Camera-type eye (tissue), 1 donor: ENCODE measurements around the gene NEK7. TPM values are rescaled to one million over a fixed set of nuclear protein-coding genes. Genes with fewer than 3 reads are reported as not detected.

ENCODE experiments used
- total RNA-seq: library from RNA; depleted of rRNA; stranded (reverse); fragments of >200 nt; gene quantifications from one replicate; pipeline ENCODE4 v1.2.3, GENCODE V29; 2014

NEK7 gene
- total RNA-seq = 81.4 TPM

GRCh38 chr1:198156745-198157240 lies at the start of gene NEK7:
NEK7 (plus strand) TSS chr1:198156998; CDS start chr1:198232581, 75,583 bp downstream.

Other genes with a start within 250 kb of the NEK7 start
- 15.4 TPM for gene LHX9, start 239.6 kb upstream of the NEK7 start, total RNA-seq